ENCODE results near the gene ARID3A.

Gene ARID3A

GRCh38 chr19:963486-963951 lies 37.7 kb downstream of the ARID3A start:
- DNase-seq, result no peak

GRCh38 chr19:964116-964520 lies 38.3 kb downstream of the ARID3A start:
- no peak for DNase-seq

- no peak for DNase-seq
Observed at GRCh38 chr19:964761-965694, 39.2 kb downstream of the ARID3A start.

- DNase-seq, result no peak
Observed at GRCh38 chr19:966485-967088, 40.8 kb downstream of the ARID3A start.

- DNase-seq, result no peak
Observed at GRCh38 chr19:970695-971094, 44.9 kb downstream of the ARID3A start.

- DNase-seq, result no peak
Observed at GRCh38 chr19:971795-972194, 46.0 kb downstream of the ARID3A start.

- DNase-seq, result no peak
Observed at GRCh38 chr19:972281-972680, 46.4 kb downstream of the ARID3A start.

GRCh38 chr19:973726-974563 lies 48.1 kb downstream of the ARID3A start:
- no peak for DNase-seq

- DNase-seq, result no peak
Observed at GRCh38 chr19:974564-975257, 48.9 kb downstream of the ARID3A start.

GRCh38 chr19:976476-976875 lies 50.6 kb downstream of the ARID3A start:
- no peak for DNase-seq

GRCh38 chr19:977058-977464 lies 51.2 kb downstream of the ARID3A start:
- no peak for DNase-seq

GRCh38 chr19:979318-979741 lies 53.5 kb downstream of the ARID3A start:
- no peak for DNase-seq

GRCh38 chr19:980133-980998 lies 54.5 kb downstream of the ARID3A start:
- no peak for DNase-seq

- DNase-seq, result peak; percentile 67
Observed at GRCh38 chr19:982567-983170, 56.8 kb downstream of the ARID3A start.

GRCh38 chr19:984165-984967 lies 58.5 kb downstream of the ARID3A start, which contains the start of gene WDR18:
Gene WDR18 (plus strand): TSS chr19:984345. CDS start chr19:984354, 9 bp downstream.
- DNase-seq, result peak; percentile 83

- no peak for DNase-seq
Observed at GRCh38 chr19:986083-986482, 60.2 kb downstream of the ARID3A start.

GRCh38 chr19:988081-988480 lies 62.2 kb downstream of the ARID3A start:
- DNase-seq, result no peak

- DNase-seq, result no peak
Observed at GRCh38 chr19:988510-988909, 62.7 kb downstream of the ARID3A start.

- DNase-seq, result no peak
Observed at GRCh38 chr19:989381-990081, 63.7 kb downstream of the ARID3A start.

Data from effector CD4-positive, alpha-beta T cell (primary cell).